Transverse colon (tissue), 4 donors: ENCODE data around the gene HSPA6. TPM values are rescaled to one million over a fixed set of nuclear protein-coding genes. Genes with fewer than 3 reads are reported as not detected.

ENCODE experiments used
- DNase-seq: peaks from one replicate; pipeline ENCODE4 v3.0.0-alpha.2; 2019
- H3K27ac ChIP-seq, 4 donors: fragments of 200-600 bp; sonication (generic); 2 replicates each; pipeline ENCODE4 v1.5.1; 2016 to 2018; ENCODE audit warnings: inconsistent platforms in 4 of 4
- H3K27me3 ChIP-seq: fragments of 200-600 bp; sonication (generic); 2 replicates; pipeline ENCODE4 v1.5.1; 2017; ENCODE audit warnings: inconsistent platforms
- H3K36me3 ChIP-seq, 4 donors: fragments of 200-600 bp; sonication (generic); 2 replicates each; pipeline ENCODE4 v1.5.1; 2017 to 2019; ENCODE audit warnings: inconsistent platforms in 4 of 4
- H3K4me1 ChIP-seq, 4 donors: fragments of 200-600 bp; sonication (generic); 2 replicates each; pipeline ENCODE4 v1.5.1; 2017 to 2020; ENCODE audit warnings: inconsistent platforms in 4 of 4
- H3K4me3 ChIP-seq, 4 donors: fragments of 200-600 bp; sonication (generic); 1 replicate in 1 of 4; 2 replicates in 3 of 4; pipeline versions ENCODE4 v1.5.1 to v1.6.1; 2017 to 2019; ENCODE audit warnings: inconsistent platforms in 4 of 4
- H3K9me3 ChIP-seq, 2 donors: fragments of 200-600 bp; sonication (generic); 2 replicates each; pipeline ENCODE4 v1.5.1; 2017 to 2019; ENCODE audit warnings: inconsistent platforms in 2 of 2
- CTCF ChIP-seq, 5 experiments: fragments of 200-600 bp in 3 of 5; fragments of 450-650 bp in 2 of 5; sonication (generic) in 3 of 5; IDR thresholded peaks; 1 replicate in 2 of 5; 2 replicates in 3 of 5; pipeline ENCODE4 v1.5.1; 2016 to 2017; ENCODE audit warnings: antibody characterized with exemption in 5 of 5, inconsistent platforms in 3 of 5, mild to moderate bottlenecking in 2 of 5, moderate library complexity in 1 of 5
- EP300 ChIP-seq: sonication (generic); formaldehyde crosslinking; IDR thresholded peaks from one replicate; pipeline ENCODE4 v1.6.1; 2017; ENCODE audit warnings: antibody characterized with exemption, low read depth
- POLR2A ChIP-seq: fragments of 450-650 bp; IDR thresholded peaks from one replicate; pipeline ENCODE4 v1.6.1; 2016; ENCODE audit warnings: antibody characterized with exemption, mild to moderate bottlenecking, moderate library complexity
- POLR2AphosphoS5 ChIP-seq, 3 donors: sonication (generic); formaldehyde crosslinking; IDR thresholded peaks; one replicate each; pipeline ENCODE4 v1.6.1; 2016; ENCODE audit warnings: antibody characterized with exemption in 3 of 3
- WGBS, 2 donors: methylation state at CpG; one replicate each; pipeline ENCODE4 v1.1.5; 2018; ENCODE audit warnings: low coverage in 1 of 2; 5-methylcytosine and 5-hydroxymethylcytosine counted together
- in situ Hi-C, 4 donors: fragments of 200-750 bp; cut with MboI; loops; one replicate each; pipeline versions ENCODE4 v1.15.0 to v1.15.1; 2017; ENCODE audit warnings: low sequenced_read_pairs in 3 of 4, low pct_ligation_motif_present in 1 of 4, low pct_unique_long_range_greater_than_20kb in 1 of 4
- intact Hi-C: fragments of 100-400 bp; cut with DNase I; formaldehyde crosslinking; loops from one replicate; pipeline ENCODE4 v1.15.1; 2023; ENCODE audit warnings: low total_unique reads
- total RNA-seq, 4 donors: library from RNA; depleted of rRNA; stranded (reverse); fragments of >200 nt; gene quantifications; one replicate each; pipeline ENCODE4 v1.1.0, GENCODE V29; 2016

Gene HSPA6
- total RNA-seq, 4 donors from 2014 or later, result 0.82 to 2.2 (median 1.6) TPM; not detected in 1

GRCh38 chr1:161494091-161494735 lies 30.1 kb upstream of the HSPA6 start:
- 30 to 51% methylated on average over 2 to 3 of the region's 3 CpGs for WGBS, 2 donors
- intact Hi-C loops, result no loop called here
- Histone ChIP-seq H3K9me3 (no peaks in the 10 kb centered on the region), H3K4me1 (no peaks in the 10 kb centered on the region), H3K4me3 (no peak overlapping the region), H3K27ac (no peak overlapping the region), H3K36me3 (no peaks in the 10 kb centered on the region), H3K27me3 (peaks cover 57% of the 10 kb centered on the region)
- in situ Hi-C loops, result no loop called here
- TF ChIP-seq EP300, result no peak
- no peak for TF ChIP-seq CTCF (IDR thresholded peaks at IDR 0.05)
- no peak for TF ChIP-seq POLR2A
- no peak for TF ChIP-seq POLR2AphosphoS5 (IDR thresholded peaks at IDR 0.05)
- no peak for DNase-seq

- Histone ChIP-seq H3K4me1 (no peaks in the 10 kb centered on the region), H3K27me3 (peaks cover 50% of the 10 kb centered on the region), H3K9me3 (no peaks in the 10 kb centered on the region), H3K36me3 (no peaks in the 10 kb centered on the region), H3K27ac (no peak overlapping the region), H3K4me3 (no peak overlapping the region)
- intact Hi-C loops, result no loop called here
- in situ Hi-C loops, result no loop called here
- no peak for TF ChIP-seq CTCF (IDR thresholded peaks at IDR 0.05)
- no peak for TF ChIP-seq EP300
- no peak for TF ChIP-seq POLR2AphosphoS5 (IDR thresholded peaks at IDR 0.05)
- TF ChIP-seq POLR2A, result no peak
- DNase-seq, result no peak
These were observed 28.9 kb upstream of the HSPA6 start for GRCh38 chr1:161495490-161495889.

GRCh38 chr1:161497961-161498360 lies 26.4 kb upstream of the HSPA6 start:
- in situ Hi-C loops, result no loop called here

GRCh38 chr1:161498646-161499045 lies 25.7 kb upstream of the HSPA6 start:
- 89% methylated on average over 2 of the region's 2 CpGs; no CpG with 5 or more reads in 1 of the 2 donors for WGBS, 2 donors
- intact Hi-C loops (no loop called here), in situ Hi-C loops (no loop called here)
- no peak for TF ChIP-seq POLR2A
- no peak for TF ChIP-seq EP300
- no peak for TF ChIP-seq POLR2AphosphoS5 (IDR thresholded peaks at IDR 0.05)
- no peak for TF ChIP-seq CTCF (IDR thresholded peaks at IDR 0.05)
- H3K9me3 ChIP-seq, result no peaks in the 10 kb centered on the region
- H3K27me3 ChIP-seq, result peaks cover 33% of the 10 kb centered on the region
- no peaks in the 10 kb centered on the region for H3K4me1 ChIP-seq
- H3K36me3 ChIP-seq, result no peaks in the 10 kb centered on the region
- no peak for DNase-seq
- no peak overlapping the region for H3K27ac ChIP-seq
- H3K4me3 ChIP-seq, result no peak overlapping the region

More at GRCh38 chr1:161497961-161498360, 26.4 kb upstream of the HSPA6 start:
- no peak for DNase-seq
- H3K9me3 ChIP-seq, result no peaks in the 10 kb centered on the region
- TF ChIP-seq CTCF (IDR thresholded peaks at IDR 0.05), result no peak
- no peak for TF ChIP-seq POLR2AphosphoS5 (IDR thresholded peaks at IDR 0.05)
- no peak for TF ChIP-seq POLR2A
- TF ChIP-seq EP300, result no peak
- no peak overlapping the region for H3K27ac ChIP-seq
- H3K4me3 ChIP-seq, result no peak overlapping the region
- peaks cover 34% of the 10 kb centered on the region for H3K27me3 ChIP-seq
- intact Hi-C loops, result no loop called here
- WGBS, 2 donors, result 88 to 96% methylated on average over 1 of the region's 1 CpG
- no peaks in the 10 kb centered on the region for H3K36me3 ChIP-seq
- H3K4me1 ChIP-seq, result no peaks in the 10 kb centered on the region
